ENCODE measurements around the gene OR5M8.

OR5M8 gene

GRCh38 chr11:56522008-56522407 lies 30.8 kb upstream of the OR5M8 start:
- H3K27ac ChIP-seq (replicated peaks), result no peak overlapping the region
- DNase-seq (ENCODE audit: low read depth in 1 of 2, low spot score in 1 of 2), result no peak

GRCh38 chr11:56513280-56513679 lies 22.1 kb upstream of the OR5M8 start:
- no peak overlapping the region for H3K27ac ChIP-seq (replicated peaks)
- TF ChIP-seq GABPA (IDR thresholded peaks at IDR 0.05; ENCODE audit: low read depth), result no peak
- no peak for TF ChIP-seq REST (IDR thresholded peaks at IDR 0.05; ENCODE audit: insufficient replicate concordance, low read depth)

More at GRCh38 chr11:56522008-56522407, 30.8 kb upstream of the OR5M8 start:
- TF ChIP-seq CTCF (IDR thresholded peaks at IDR 0.05; ENCODE audit: insufficient read depth, low read length), result no peak
- no peak for TF ChIP-seq REST (IDR thresholded peaks at IDR 0.05; ENCODE audit: insufficient replicate concordance, low read depth)
- TF ChIP-seq GABPA (IDR thresholded peaks at IDR 0.05; ENCODE audit: low read depth), result no peak
- TF ChIP-seq POLR2AphosphoS5 (IDR thresholded peaks at IDR 0.05; ENCODE audit: low read depth), result no peak
- no peak for TF ChIP-seq SPI1 (IDR thresholded peaks at IDR 0.05; ENCODE audit: borderline replicate concordance, low read depth)
- Histone ChIP-seq H3K4me3 (replicated peaks; ENCODE audit: insufficient read depth, low read length) (no peak overlapping the region), H3K27me3 (ENCODE audit: insufficient read depth, poor library complexity, severe bottlenecking) (no peaks in the 10 kb centered on the region)

GRCh38 chr11:56509439-56509838 lies 18.3 kb upstream of the OR5M8 start:
- TF ChIP-seq SPI1 (IDR thresholded peaks at IDR 0.05; ENCODE audit: borderline replicate concordance, low read depth) (no peak), GABPA (IDR thresholded peaks at IDR 0.05; ENCODE audit: low read depth) (no peak), REST (IDR thresholded peaks at IDR 0.05; ENCODE audit: insufficient replicate concordance, low read depth) (no peak), POLR2AphosphoS5 (IDR thresholded peaks at IDR 0.05; ENCODE audit: low read depth) (no peak), CTCF (IDR thresholded peaks at IDR 0.05; ENCODE audit: insufficient read depth, low read length) (no peak)
- no peak overlapping the region for H3K4me3 ChIP-seq (replicated peaks; ENCODE audit: insufficient read depth, low read length)
- H3K27me3 ChIP-seq (ENCODE audit: insufficient read depth, poor library complexity, severe bottlenecking), result no peaks in the 10 kb centered on the region
- no peak for DNase-seq (ENCODE audit: low read depth in 1 of 2, low spot score in 1 of 2)
- no peak overlapping the region for H3K27ac ChIP-seq (replicated peaks)

More at GRCh38 chr11:56513280-56513679, 22.1 kb upstream of the OR5M8 start:
- no peak for DNase-seq (ENCODE audit: low read depth in 1 of 2, low spot score in 1 of 2)
- H3K27me3 ChIP-seq (ENCODE audit: insufficient read depth, poor library complexity, severe bottlenecking), result no peaks in the 10 kb centered on the region
- no peak overlapping the region for H3K4me3 ChIP-seq (replicated peaks; ENCODE audit: insufficient read depth, low read length)

GRCh38 chr11:56497010-56497409 lies 5.8 kb upstream of the OR5M8 start:
- TF ChIP-seq POLR2AphosphoS5 (IDR thresholded peaks at IDR 0.05; ENCODE audit: low read depth) (no peak), SPI1 (IDR thresholded peaks at IDR 0.05; ENCODE audit: borderline replicate concordance, low read depth) (no peak), CTCF (IDR thresholded peaks at IDR 0.05; ENCODE audit: insufficient read depth, low read length) (no peak), GABPA (IDR thresholded peaks at IDR 0.05; ENCODE audit: low read depth) (no peak), REST (IDR thresholded peaks at IDR 0.05; ENCODE audit: insufficient replicate concordance, low read depth) (no peak)
- H3K27me3 ChIP-seq (ENCODE audit: insufficient read depth, poor library complexity, severe bottlenecking), result no peaks in the 10 kb centered on the region
- no peak overlapping the region for H3K4me3 ChIP-seq (replicated peaks; ENCODE audit: insufficient read depth, low read length)
- DNase-seq (ENCODE audit: low read depth in 1 of 2, low spot score in 1 of 2), result no peak
- H3K27ac ChIP-seq (replicated peaks), result no peak overlapping the region

All from HL-60 (cell line).